Retina (tissue), 1 donor: ENCODE measurements around the gene SLCO3A1.
"Not testable (repeated sequence)": the region's sequence is repeated elsewhere in the genome, so short reads cannot be mapped to it uniquely, and the experiment has no call there.

Experiments
- DNase-seq: peaks from one replicate; pipeline ENCODE4 v3.0.0-alpha.2; 2016

SLCO3A1 gene

DNA sequence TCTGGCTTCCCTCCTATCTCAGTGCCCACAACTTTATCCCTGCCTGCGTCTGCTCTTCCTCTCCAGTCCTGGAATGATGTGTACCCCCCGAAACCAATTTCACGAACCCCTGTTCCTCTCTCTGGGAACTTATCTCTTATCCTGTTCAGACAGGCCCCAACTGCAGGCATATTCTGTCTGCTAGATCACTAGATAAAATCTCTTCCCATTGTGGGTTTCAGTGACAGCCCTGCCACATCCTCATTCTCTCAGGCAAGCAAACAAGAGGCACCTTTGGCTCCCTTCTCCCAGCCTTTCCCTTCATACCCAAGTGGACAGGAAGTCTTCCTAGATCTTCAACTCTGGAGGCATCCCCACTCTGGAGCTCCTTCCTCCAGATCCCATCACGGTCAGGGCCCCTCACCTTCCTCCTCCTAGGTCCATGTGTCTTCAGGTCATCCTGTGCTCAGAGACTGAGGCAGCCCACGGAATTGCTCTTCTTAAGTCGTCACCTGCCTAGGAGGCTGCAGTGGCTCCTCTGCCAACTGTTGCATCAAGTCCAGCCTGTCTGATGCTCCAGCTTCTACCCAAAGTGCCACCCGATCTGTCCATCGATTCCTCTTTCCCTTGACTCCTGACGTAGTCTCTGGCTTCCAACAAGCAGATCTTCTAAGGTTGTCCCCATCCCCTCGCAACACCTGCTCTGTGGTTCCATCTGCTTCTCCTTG is 190.8 kb downstream of the SLCO3A1 start:
- DNase-seq, result no peak

DNA sequence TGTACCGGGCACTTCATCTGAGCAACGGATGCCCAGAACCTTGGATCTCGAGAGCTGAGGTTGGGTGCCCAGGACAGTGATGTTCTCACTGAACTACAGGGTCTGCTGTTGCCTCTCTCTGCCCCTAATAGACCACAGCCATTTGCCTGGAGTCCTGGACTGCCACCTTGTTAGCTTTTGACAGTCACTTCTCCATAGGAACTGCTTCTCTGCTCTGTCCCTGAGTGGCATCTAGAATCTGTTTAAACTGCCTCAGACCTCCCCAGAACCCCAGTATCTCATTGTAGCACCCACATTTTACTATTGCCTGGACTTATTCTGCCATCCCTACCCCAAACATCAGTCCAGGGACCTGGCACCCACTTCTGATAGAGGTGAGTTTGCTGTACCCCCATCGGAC is 194.4 kb downstream of the SLCO3A1 start:
- no peak for DNase-seq

DNA sequence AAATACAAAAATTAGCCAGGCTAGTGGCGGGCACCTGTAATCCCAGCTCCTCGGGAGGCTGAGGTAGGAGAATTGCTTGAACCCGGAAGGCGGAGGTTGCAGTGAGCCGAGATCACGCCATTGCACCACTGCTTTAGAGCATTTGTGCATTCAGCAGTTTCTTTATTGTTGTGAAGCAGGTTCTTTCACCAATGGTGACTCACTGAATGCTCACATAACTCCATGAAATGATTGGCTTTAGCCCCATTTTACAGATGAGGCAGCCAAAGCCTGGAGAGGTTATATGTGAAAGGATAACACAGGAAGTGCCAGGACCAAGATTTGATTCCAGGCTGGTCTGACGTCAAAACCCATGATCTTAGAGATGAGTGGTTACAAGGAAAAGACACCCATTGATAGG is 195.2 kb downstream of the SLCO3A1 start:
- no peak for DNase-seq

DNA sequence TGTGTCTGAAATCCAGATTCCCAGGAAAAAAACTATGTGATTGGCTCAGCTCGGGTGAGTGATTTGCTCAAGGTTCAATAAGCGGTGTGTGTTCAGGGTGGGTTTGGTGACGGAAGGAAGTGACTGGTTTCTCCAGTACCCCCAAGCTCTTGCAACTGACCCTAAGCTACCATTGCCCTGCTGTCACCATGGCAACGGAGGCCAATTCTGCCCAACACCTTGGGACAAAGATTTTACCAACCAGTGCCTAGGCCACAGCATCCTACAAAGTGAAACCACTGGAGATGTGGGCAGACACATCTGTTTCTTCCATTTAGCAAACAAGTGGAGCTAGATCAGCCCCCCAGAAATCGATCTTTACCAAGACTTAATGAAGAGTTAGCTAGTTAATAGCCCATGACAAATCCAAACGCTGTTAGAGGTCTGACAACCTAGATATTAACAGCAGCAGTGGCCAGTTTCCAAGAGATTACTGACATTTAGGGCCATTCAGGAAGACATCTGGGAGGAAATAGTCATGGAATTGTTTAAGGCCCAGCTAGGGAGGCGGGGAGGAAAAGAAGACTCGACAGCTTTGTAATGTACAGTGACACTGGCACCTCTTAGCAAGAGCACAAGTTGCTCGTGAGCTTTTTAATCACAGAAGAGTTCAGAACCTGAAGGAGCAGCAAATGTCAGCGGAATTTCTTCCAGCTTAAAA is 195.9 kb downstream of the SLCO3A1 start:
- no peak for DNase-seq

DNA sequence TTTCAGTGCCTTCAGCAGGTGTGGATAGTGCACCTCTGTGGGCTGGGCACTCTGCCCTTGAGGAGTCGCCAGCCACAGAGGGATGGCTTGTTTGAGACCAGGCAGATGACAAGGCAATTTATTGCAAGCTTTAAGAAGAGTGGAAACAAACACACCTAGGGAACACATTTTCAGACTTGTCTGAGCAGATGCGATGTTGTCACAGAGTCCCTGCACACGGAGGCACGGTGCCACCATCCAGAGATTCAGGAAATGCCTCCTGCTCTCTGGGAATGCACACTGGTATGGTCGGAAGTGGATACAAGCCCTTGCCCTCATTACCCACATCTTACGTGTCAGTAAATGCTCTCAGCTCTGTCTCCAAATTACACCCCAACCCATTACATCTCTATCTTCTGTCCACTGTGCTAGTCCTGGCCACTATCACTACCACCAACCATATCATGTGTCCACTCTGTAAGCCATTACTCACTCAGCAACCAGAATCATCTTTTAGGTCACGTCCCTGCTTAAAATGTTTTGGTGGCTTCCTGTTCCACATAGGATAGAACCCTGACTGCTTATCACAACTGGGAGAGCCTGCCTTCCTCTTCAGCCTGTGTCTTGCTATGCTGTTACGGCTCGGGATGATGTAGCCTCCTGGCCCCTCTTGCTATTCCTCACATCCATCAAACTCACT is 196.9 kb downstream of the SLCO3A1 start:
- no peak for DNase-seq

DNA sequence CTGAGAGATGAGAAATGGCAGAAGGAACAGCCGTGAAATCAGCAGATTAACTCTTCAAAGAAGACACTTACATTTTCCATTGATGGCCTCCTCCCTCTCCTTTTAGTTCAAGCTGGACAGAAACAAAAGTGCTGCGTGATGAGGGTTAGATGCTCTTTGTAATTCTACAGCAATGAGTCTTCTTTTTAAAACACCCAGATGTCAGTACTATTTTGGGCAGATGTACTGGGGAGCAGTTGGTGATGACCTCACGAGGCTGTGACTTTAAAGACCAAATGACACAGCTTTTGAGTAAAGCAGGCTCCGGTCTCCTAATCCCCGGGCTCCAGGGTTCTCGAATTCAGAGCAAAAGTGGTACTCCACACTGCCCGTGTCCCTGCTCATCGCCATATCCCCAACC is 198.2 kb downstream of the SLCO3A1 start:
- no peak for DNase-seq

DNA sequence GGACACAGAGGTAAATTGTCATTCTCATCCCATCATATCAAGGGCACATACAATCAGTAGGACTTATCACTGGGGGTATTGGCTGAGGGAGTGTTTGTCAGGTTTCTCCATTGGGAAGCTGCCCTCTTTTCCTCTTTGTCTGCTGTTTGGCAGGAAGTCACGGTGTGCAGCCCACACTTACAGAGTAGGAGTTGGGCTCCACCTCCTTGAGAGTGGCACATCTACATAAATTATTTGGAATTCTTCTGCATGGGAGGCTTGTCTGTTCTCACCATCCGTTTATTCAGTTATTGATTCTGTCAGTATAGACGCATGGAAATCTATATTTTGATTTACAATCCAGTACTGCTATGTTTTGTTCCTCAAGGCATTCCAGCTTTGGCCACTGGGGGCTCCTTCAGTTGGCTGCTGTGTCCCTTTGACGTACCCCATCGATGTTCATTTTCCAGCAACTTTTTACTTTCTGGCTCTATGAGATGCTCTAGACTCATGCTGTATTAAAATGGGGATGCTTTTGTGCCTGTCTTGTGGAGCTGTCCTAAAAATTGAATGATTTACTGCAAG is 200.3 kb downstream of the SLCO3A1 start:
- no peak for DNase-seq

DNA sequence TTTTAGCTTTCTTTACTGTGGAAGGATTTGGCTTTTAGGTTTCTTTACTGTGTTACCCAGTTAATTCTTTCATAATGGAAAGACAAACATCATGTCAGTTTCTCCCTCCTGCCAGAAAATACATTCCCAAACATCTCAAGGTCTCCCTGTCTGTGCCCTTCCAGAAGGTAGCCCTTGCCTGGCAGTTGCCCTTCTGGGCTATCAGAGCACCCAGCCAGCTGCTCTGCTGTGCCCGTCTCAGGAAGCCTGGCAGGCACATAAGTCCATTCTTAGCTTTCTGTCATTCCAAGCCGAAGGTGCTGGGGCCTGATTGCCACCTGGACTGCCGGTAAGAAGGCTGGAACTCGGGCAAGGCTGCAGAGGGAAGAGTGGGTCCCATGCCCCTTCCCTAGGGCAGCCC is 203.4 kb downstream of the SLCO3A1 start:
- DNase-seq, result no peak

DNA sequence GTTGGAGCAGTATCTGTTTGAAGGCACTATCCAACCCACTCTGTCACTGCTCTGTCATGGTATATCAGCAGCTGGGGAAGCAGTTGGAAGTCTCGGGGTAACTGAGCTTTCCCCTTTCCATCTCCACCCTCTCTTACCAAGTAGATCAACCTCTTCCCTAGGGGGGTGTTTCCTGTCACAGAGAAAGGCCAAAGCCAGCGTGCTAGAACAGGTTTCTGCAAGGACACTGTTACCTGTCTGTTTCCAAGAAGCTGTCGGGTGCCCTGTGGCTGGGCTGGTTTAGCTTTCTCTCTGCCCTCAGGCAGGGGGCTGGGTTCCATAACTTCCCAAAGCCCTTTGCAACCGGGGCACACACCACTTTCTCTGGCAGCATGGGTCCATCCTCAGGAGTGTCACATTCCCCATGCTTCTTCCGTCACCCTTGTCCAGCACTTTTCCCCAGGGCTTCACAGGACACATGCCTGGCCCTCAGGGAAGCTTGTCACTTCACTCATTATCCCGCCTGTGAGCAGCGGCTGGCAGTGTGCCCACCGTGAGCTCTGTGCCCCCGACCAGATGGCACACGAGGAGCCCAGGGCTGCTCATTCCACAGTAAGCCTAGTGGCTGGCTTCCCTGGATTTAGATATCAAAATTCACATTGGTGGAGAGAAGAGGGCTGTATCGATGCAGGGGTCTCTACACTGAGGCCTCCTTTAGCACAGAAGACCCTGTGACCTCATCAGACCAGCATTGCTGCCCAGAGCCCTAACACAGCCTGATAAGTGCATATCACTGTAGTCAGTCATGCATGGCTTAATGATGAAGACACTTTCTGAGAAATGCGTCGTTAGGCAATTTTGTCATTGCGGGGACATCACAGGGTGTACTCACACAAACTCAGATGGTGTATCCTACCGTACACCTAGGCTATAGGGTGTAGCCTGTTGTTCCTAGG is 205.8 kb downstream of the SLCO3A1 start:
- DNase-seq, result peak; percentile 36

DNA sequence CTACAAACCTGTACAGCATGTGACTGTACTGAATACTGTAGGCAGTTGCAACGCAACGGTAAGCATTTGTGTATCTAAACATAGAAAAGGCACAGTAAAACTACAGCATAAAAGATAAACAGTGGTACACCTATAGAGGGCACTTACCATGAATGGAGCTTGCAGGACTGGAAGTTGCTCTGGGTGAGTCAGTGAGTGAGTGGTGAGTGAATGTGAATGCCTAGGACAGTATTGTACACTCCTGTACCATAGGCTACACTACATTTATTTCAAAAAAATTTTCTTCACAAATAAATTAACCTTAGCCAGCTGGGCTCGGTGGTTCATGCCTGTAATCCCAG is 206.4 kb downstream of the SLCO3A1 start:
- not testable (repeated sequence) for DNase-seq

DNA sequence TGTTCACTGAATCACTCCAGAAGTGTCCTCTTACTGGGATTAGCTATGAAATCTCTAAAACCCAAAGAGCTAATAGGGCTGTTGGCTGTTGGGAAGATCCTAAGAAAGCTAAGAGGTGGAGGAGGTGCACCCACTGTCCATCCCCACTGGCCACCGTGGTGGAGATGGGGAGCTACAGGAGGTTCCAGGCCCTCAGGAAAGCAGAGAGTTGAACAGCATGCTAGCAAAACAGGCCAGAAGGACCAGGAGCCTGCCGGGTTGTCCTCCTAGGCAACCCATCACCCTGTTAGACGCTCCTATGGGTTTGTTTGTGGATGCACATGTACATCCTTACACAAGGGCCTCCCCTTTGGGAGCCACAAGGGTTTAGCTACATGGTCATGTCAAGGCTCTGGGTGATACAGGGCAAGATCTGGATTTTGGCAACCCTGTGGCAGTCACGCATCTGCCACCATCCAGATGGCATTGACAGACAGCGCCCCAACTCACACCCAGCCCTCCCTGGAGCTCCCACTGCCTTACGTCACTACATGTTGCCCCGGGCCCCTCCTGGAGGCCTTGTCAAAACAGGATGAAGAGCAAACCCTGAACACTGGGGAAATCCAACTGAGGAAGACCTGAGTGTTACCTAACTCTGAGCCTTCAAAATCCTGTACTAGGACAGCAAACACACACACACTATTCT is 208.1 kb downstream of the SLCO3A1 start:
- DNase-seq, result no peak

DNA sequence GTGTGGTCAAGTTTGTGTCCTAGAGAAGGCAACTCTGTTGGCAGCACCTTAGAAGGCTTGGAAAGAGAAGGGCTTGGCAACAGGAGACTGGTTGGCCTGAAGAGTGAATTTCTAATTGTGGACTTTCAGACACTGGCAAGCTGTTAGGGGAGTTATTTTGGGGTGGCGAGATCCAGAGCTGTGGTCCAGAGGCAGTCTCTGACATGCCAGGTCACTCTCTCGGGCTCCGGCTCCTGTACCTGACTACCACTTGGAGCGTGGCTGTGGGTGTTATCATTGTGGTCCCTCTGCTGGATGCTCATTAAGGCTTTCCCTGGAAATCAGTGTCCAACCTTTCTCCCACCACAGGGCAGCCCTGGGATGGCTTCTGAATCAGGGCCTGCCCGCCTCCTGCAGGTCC is 209.0 kb downstream of the SLCO3A1 start:
- DNase-seq, result no peak

DNA sequence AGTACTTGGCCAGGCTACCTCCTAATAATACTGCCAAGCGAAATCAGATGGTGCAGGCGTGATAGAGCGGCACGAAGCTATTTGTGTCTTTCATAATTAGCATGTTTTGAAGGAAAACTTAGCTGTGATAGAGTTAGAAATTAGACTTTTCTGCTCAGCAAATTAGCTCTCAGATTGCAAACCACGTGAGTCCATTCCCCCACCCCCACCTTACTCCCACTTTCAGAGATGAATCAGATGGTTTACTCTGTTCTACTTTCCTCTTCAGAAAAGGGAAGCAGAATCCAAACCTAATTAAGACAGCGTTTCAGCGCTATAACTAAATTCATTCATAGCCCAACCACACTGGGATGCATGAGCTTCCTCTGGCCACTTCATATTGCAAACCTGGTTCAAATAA is 214.6 kb downstream of the SLCO3A1 start:
- no peak for DNase-seq

DNA sequence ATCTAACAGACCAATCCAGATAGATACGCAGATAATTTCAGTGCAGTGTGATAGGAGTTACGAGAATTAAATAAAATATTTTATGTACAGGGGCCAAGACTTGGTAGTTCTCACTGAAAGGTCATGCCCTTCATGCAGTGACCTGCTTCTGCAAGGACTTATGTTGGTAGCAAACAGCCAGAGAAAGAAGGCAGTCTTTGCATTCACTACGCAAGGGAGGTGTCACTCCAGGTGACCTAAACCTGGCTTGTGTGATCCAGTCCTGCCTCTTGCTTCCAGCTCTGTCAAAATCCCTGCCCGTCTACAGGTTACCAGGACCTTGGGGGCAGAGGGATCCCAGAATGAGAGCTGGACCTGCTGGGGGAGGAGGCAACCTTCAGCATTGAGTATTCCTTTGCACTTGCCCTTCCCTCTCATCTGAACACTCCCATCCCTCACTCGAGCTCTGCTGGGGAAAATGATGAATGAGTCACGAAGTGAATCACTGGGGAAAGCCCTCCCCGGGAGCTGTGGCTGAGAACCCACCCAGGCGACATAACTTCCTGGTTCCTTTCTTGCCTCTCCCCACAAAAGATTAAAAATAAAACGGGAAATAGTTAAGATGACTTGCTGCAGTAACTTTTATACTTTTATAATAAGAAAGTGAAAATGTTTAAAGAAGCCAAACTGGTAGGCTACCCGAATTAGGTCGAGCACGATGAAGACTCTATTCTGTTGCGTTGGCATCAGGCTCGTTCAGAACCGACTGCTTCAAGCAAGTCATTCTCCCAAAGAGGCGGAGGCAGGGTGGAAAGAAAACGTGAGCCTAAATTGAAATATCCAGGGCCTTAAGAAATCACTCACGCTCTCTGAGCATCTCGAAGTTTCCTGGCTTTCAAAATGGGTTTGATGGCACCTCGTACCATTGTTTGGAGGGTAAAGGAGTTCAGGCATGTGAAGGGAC is 216.1 kb downstream of the SLCO3A1 start:
- no peak for DNase-seq

DNA sequence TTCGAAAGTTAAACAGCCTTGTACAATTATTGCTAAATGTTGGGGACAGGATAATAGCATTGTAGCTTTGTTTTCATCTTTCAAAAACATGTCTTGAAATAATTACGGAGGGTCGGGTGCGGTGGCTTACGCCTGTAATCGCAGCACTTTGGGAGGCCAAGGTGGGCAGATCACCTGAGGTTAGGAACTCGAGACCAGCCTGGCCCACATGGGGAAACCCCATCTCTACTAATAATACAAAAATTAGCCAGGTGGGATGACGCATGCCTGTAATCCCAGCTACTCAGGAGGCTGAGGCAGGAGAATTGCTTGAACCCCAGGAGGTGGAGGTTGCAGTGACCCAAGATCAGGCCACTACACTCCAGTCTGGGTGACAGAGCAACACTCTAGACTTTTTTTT is 216.7 kb downstream of the SLCO3A1 start:
- not testable (repeated sequence) for DNase-seq

DNA sequence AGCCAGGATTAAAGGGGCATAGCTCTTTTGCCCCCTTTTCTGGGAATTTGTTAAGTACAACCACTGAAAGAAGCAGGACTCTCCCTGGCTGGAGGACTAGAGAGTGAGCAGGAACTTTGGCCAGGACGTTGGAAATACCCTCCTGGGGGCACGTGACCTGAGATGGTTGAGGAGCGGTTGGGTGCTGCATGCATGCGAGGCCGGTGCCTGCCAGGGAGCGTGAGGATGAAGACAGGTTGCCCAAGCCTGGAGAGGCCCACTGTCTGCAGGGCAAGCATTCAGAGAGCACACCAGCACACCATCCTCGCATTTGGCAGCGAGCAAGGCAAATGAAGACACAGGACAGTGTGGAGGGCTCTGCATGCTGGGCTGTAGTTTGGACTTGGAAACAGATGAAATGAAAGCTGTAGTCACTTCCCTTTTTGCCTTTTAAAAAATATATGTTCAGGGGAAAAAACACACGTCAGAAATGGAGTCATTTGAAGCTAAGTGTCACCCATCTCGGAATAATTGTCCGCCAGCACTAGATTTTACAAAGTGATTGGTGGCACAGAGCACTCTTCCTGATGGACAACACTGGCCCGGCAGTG is 217.6 kb downstream of the SLCO3A1 start:
- no peak for DNase-seq

DNA sequence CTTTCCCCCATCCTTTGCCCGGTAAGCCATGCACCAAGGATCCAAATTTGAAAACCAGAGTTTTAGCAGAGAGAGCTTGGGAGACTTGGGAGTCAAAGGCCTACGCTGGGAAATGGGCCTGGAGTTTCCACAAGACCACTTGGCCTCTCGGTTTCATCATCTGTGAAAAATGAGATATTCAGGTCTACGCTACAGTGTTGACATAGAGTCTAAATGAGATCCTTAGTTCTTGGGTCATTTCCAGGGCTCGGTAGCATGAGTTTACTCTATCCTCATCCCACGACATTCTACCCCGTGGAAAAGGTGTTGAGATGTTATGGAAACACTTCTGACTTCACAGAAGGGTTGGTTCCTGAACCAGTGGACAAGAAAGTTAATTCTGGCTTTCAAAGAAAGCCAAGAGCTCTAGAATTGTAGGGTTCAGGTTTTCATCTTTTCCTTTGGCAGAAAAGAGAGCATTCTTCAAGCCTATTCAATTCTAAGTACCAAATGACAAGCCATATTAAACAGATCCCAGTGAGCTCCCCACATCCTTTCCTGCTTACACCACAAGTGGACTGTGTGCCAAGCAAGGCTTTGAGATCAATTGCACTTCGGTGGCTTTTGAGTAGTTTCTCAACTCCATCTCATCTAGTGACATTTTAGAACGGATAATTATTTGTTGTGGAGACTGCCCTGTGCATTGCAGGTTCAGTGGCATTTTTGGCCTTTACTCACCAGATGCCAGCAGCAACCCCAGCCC is 219.7 kb downstream of the SLCO3A1 start:
- DNase-seq, result no peak

DNA sequence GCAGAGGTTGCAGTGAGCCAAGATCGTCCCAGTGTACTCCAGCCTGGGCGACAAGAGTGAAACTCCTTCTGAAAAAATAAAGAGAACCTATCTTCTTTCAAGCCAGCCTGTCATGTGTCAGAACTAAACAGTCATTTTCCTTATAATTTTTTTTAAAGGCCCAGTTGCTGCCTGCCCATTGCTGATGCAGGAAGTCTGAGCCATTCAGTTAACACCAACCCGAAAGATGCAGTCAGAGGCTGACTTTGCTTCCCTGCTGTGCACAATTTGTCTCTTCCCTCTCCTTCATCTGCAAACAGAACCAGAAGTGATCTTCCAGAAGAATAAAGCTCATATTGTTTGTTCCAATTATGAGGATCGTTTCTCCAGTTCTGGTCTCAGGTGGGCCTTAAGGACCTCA is 220.6 kb downstream of the SLCO3A1 start:
- DNase-seq, result no peak

DNA sequence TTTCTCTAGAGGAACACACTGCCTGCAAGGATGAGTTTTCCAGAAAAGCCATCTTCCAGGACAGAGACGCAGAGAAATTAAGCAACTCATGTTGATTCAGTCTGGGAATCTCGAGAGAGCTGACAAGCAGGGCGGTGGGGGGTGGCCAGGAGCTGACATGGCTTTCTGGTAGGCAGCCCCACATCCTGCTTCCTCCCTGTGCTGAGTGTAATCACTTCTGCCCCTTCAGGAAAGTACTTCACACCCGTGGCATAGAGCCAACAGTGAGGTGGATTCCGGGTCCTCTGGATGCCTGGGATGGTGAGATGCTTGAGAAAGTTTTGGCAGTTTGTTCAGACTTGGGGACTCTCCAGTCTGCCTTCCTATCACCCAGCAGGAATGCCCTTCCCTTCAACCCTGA is 221.1 kb downstream of the SLCO3A1 start:
- no peak for DNase-seq

DNA sequence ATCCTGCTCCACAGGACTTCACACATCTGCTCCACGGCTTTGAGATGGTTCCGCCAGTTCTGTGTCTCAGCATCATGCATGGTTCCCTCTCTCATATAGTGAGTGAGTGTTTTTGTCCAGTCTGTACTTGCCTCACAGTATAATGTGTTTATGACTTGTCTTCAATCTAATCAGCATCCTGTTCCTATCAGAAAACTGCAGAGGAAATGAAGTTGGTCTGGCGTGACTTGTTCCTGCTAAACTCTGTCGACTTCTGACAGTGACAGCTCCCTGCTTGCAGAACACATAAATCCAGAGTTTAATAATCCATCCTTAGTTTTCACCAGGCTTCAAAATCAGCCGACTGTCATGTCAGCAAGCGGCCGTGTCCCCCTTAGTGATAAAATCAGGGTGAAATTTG is 222.3 kb downstream of the SLCO3A1 start:
- DNase-seq, result no peak
